Measurements from ENCODE around the gene SLC26A2. TPM values are rescaled to one million over a fixed set of nuclear protein-coding genes. Genes with fewer than 3 reads are reported as not detected.

The SLC26A2 gene
- total RNA-seq, 1 experiment from 2014 or later, result 34.6 TPM

DNA sequence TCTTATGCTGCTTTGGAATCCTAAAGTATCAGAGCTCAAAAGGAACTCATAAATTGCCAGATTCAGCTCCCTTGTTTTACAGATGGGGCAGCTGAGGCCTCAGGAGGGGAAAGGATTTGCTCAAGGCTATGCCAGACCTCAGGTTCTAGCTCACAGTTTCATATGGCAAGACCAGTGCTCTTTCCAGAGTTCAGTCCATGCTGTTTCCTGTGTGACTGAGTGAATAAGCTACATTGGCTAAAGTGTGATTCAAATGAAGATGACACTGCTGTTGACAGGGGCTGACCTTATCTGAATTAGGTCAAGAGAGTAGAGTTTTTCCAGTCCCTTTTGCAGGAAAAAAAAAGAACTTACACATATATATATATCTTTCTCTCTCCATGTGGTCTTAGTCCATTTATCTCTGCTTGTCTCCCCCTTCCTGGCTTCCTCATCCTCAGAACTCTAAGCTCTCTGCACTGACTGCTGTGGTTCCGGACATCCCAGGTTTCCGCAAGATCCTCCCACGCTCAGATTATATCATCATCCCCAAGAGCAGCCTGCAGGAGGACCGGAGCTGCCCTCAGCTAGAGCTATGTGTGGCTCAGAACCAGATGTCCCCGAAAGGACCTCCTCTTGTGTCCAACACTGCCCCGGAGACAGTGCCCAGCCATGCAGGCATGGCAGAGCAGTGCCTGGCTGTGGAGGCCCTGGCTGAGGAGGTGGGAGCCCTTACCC lies 49.3 kb downstream of the SLC26A2 start:
- intact Hi-C loops (cut with micrococcal nuclease; ENCODE audit: unreplicated experiment), result no loop called here
- Mint-ChIP-seq H3K27me3 (ENCODE audit: unreplicated experiment) (no peaks in the 10 kb centered on the region), H3K9me3 (ENCODE audit: low read depth, unreplicated experiment) (no peaks in the 10 kb centered on the region), H3K4me3 (ENCODE audit: low read depth, unreplicated experiment) (no peak overlapping the region), H3K4me1 (ENCODE audit: low read depth, unreplicated experiment) (no peaks in the 10 kb centered on the region), H3K36me3 (ENCODE audit: insufficient read depth, unreplicated experiment) (peaks cover 45% of the 10 kb centered on the region), H3K27ac (ENCODE audit: unreplicated experiment) (no peak overlapping the region)
- CTCF ChIA-PET, result interaction anchor here (0.9 kb wide), 1 partner anchor 196 kb away, joined by 3 read pairs; no protein-coding TSS in a partner anchor
- BruUV-seq (replicated peaks), result no TSS peak
- DNase-seq, result no peak
- TF ChIP-seq, protein P1, sequence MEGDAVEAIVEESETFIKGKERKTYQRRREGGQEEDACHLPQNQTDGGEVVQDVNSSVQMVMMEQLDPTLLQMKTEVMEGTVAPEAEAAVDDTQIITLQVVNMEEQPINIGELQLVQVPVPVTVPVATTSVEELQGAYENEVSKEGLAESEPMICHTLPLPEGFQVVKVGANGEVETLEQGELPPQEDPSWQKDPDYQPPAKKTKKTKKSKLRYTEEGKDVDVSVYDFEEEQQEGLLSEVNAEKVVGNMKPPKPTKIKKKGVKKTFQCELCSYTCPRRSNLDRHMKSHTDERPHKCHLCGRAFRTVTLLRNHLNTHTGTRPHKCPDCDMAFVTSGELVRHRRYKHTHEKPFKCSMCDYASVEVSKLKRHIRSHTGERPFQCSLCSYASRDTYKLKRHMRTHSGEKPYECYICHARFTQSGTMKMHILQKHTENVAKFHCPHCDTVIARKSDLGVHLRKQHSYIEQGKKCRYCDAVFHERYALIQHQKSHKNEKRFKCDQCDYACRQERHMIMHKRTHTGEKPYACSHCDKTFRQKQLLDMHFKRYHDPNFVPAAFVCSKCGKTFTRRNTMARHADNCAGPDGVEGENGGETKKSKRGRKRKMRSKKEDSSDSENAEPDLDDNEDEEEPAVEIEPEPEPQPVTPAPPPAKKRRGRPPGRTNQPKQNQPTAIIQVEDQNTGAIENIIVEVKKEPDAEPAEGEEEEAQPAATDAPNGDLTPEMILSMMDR (IDR thresholded peaks at IDR 0.05; ENCODE audit: unreplicated experiment), result no peak

DNA sequence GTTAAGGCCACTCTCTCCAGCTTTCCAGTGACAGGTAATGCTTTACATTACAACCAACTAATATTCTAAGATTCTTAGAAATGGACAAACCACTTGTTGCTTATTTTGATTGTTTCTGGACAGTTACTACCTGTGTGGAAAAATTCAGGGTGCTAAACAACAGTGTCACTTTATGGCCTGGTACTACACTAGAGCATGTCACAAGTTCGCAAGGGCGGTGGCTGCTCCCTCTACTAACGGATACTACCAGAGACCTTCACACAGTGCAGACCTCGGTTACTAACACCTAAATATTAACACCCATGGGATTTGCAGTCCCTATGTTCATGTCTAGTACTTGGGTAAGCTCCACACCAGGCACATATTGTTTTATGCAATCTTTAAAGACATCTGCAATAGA lies 53.4 kb downstream of the SLC26A2 start:
- BruUV-seq (replicated peaks), result no TSS peak
- TF ChIP-seq, protein P1 (IDR thresholded peaks at IDR 0.05; ENCODE audit: unreplicated experiment), result no peak
- H3K4me3 Mint-ChIP-seq (ENCODE audit: low read depth, unreplicated experiment), result no peak overlapping the region
- no peaks in the 10 kb centered on the region for H3K9me3 Mint-ChIP-seq (ENCODE audit: low read depth, unreplicated experiment)
- H3K4me1 Mint-ChIP-seq (ENCODE audit: low read depth, unreplicated experiment), result peaks cover 18% of the 10 kb centered on the region
- H3K27me3 Mint-ChIP-seq (ENCODE audit: unreplicated experiment), result no peaks in the 10 kb centered on the region
- CTCF ChIA-PET, result no interaction called here
- H3K36me3 Mint-ChIP-seq (ENCODE audit: insufficient read depth, unreplicated experiment), result peaks cover 35% of the 10 kb centered on the region
- no peak overlapping the region for H3K27ac Mint-ChIP-seq (ENCODE audit: unreplicated experiment)
- DNase-seq, result no peak
- intact Hi-C loops (cut with micrococcal nuclease; ENCODE audit: unreplicated experiment), result no loop called here

DNA sequence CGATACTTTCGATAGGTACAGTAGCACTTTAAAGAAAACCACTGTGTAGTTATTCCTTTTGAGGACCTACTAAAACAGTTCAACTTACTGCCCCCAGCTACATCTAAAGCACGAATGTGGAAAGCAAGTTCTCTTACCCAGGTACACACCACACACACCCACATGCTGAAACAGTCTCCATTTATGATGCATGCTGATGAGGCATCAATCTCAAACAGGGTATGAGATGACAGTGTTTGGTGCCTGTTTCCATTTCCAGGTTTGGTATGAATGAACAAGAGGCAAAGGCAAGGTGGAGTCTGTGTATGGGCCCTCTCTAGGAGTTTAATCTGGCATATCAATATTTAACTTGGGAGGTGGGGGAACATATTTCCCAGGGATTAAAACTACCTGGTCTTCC lies 53.9 kb downstream of the SLC26A2 start:
- H3K27me3 Mint-ChIP-seq (ENCODE audit: unreplicated experiment), result no peaks in the 10 kb centered on the region
- peaks cover 24% of the 10 kb centered on the region for H3K4me1 Mint-ChIP-seq (ENCODE audit: low read depth, unreplicated experiment)
- peaks cover 40% of the 10 kb centered on the region for H3K36me3 Mint-ChIP-seq (ENCODE audit: insufficient read depth, unreplicated experiment)
- CTCF ChIA-PET, result no interaction called here
- no TSS peak for BruUV-seq (replicated peaks)
- no peak overlapping the region for H3K4me3 Mint-ChIP-seq (ENCODE audit: low read depth, unreplicated experiment)
- no peaks in the 10 kb centered on the region for H3K9me3 Mint-ChIP-seq (ENCODE audit: low read depth, unreplicated experiment)
- intact Hi-C loops (cut with micrococcal nuclease; ENCODE audit: unreplicated experiment), result no loop called here
- DNase-seq, result no peak
- no peak overlapping the region for H3K27ac Mint-ChIP-seq (ENCODE audit: unreplicated experiment)
- TF ChIP-seq, protein P1 (IDR thresholded peaks at IDR 0.05; ENCODE audit: unreplicated experiment), result no peak

DNA sequence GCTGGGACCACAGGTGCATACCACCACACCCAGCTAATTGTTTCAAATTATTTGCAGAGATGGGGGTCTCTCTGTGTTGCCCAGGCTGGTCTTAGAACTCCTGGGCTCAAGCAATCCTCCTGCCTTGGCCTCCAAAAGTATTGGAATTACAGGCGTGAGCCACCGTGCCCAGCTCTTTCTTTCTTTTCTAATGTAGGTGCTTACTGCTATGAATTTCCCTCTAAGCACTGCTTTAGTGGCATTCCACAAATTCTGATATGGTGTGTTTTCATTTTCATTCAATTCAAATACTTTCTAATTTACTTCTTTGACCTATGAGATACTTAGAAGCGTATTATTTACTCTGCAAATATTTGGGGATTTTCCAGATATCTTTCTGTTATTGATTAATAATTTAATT lies 54.9 kb downstream of the SLC26A2 start:
- DNase-seq, result no peak
- CTCF ChIA-PET, result interaction anchor here (0.7 kb wide), 1 partner anchor 16 kb away, joined by 6 read pairs; no protein-coding TSS in a partner anchor
- BruUV-seq (replicated peaks), result no TSS peak
- Mint-ChIP-seq H3K27me3 (ENCODE audit: unreplicated experiment) (no peaks in the 10 kb centered on the region), H3K27ac (ENCODE audit: unreplicated experiment) (no peak overlapping the region), H3K36me3 (ENCODE audit: insufficient read depth, unreplicated experiment) (peaks cover 45% of the 10 kb centered on the region), H3K4me1 (ENCODE audit: low read depth, unreplicated experiment) (peaks cover 32% of the 10 kb centered on the region), H3K9me3 (ENCODE audit: low read depth, unreplicated experiment) (no peaks in the 10 kb centered on the region), H3K4me3 (ENCODE audit: low read depth, unreplicated experiment) (no peak overlapping the region)
- intact Hi-C loops (cut with micrococcal nuclease; ENCODE audit: unreplicated experiment), result no loop called here
- TF ChIP-seq, protein P1 (IDR thresholded peaks at IDR 0.05; ENCODE audit: unreplicated experiment), result no peak

All from Calu3 (cell line).